ENCODE measurements around the gene RPL10. TPM values are rescaled to one million over a fixed set of nuclear protein-coding genes. Genes with fewer than 3 reads are reported as not detected.
A peak's percentile ranks its signal among the peaks of the same experiment; 100 is the strongest.

RPL10 gene
- total and polyA plus RNA-seq, 9 of the 15 experiments (the other 6 are each of a cell fraction or from before 2014, with no cell fraction given), result 3,774 to 7,600 (median 5,014) TPM

DNA sequence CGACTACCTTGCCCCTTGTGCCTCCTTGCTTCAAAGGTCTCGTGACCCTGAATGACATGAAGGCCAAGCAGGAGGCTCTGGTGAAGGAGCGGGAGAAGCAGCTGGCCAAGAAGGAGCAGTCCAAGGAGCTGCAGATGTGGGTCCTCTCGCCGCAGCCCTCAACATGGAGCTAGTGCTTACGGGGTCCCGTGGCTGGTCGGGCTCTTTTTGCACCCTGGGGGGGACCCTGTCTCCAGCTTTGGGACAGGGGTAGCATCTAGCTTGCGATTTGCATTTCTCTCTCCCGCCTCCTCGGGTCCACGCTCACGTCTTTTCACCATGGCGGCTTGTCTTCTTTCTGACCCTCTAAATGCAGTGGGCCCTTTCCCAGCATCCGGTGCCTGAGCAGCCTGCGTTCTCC is 47.6 kb downstream of the RPL10 start:
- ATAC-seq (no peak), FAIRE-seq (no peak), DNase-seq (ENCODE audit: extremely low read depth in 1 of 4, low spot score in 3 of 4) (no peak)
- ChIA-PET POLR2A (interaction anchor here (0.6 to 1.7 kb wide), 4 partner anchors 10 to 43 kb away, joined by 3 to 10 read pairs (median 3); partner anchors contain the start of gene PLXNA3), CTCF (ENCODE audit: low intra/inter-chr PET ratio) (no interaction called here)
- H3K27me3 ChIP-seq (ENCODE audit: control insufficient read depth in 2 of 2, insufficient read depth in 2 of 2, low read length in 2 of 2), result no peaks in the 10 kb centered on the region
- no peak overlapping the region for H3K27ac ChIP-seq (ENCODE audit: extremely low read depth, low read depth, low read length)
- no peak overlapping the region for H3K4me3 ChIP-seq
- no peak for TF ChIP-seq NR4A1 (CRISPR knock-in tag; IDR thresholded peaks at IDR 0.05)
- no peak for TF ChIP-seq NR4A1 (tag; IDR thresholded peaks at IDR 0.05)
- TF ChIP-seq RNF2 (IDR thresholded peaks at IDR 0.05), result no peak
- TF ChIP-seq PCBP2 (IDR thresholded peaks at IDR 0.05; ENCODE audit: low read depth, low read length, poor library complexity, severe bottlenecking), result no peak
- intact Hi-C loops (cut with micrococcal nuclease) (no loop called here), in situ Hi-C loops (cut with MboI) (no loop called here)
- H3K36me3 ChIP-seq (ENCODE audit: control insufficient read depth, insufficient read depth, low read length), result peaks cover 66% of the 10 kb centered on the region; the same call in 2 of the 3 replicates
- WGBS (ENCODE audit: insufficient coverage, low coverage, missing lambda C conversion rate), result 100% methylated on average over 8 of the region's 16 CpGs
- no peak overlapping the region for H3K4me2 ChIP-seq (ENCODE audit: insufficient read depth, low read length)
- H4K20me1 ChIP-seq (replicated peaks; ENCODE audit: control insufficient read depth, insufficient read depth, low read length), result no peaks in the 10 kb centered on the region
- BruUV-seq (replicated peaks), result no TSS peak
- H3K9ac ChIP-seq (ENCODE audit: insufficient read depth in 1 of 2, low read depth in 2 of 2, low read length in 2 of 2), result peak overlapping the region in 1 of 2 experiments; percentile 97; a peak in 2 of 4 replicates
- no peaks in the 10 kb centered on the region for H3K9me3 ChIP-seq (replicated peaks; ENCODE audit: control insufficient read depth, insufficient read depth, low read depth, low read length)
- H3K9me1 ChIP-seq (ENCODE audit: control insufficient read depth, insufficient read depth, low read length), result no peaks in the 10 kb centered on the region
- peaks cover 9 to 37% of the 10 kb centered on the region in 2 experiments; a peak in 4 of 5 replicates for H3K4me1 ChIP-seq (replicated peaks in 1 of 2; ENCODE audit: control insufficient read depth in 2 of 2, insufficient read depth in 2 of 2, low read length in 2 of 2)
- H2AFZ ChIP-seq (ENCODE audit: low read depth, low read length), result no peak overlapping the region
- peaks cover 18% of the 10 kb centered on the region for H3K79me2 ChIP-seq (ENCODE audit: control insufficient read depth, insufficient read depth, low read length)

DNA sequence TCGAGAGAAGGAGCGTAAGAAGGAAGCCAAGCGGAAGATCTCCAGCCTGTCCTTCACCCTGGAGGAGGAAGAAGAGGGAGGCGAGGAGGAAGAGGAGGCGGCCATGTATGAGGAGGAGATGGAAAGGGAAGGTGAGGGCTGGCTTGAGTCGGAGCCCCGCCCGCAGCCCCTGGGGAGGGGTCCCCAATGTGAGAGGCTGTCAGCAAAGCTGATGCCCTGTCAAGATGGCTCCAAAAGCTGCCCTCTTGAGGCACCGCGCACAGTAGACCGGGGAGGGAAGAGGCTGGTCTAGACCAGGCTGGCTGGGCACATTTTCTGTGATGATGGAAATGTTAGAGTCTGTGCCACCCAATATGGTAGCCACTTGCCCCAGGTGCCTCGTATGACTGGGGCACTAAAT is 48.3 kb downstream of the RPL10 start:
- ChIA-PET POLR2A (interaction anchor here (0.8 to 1.2 kb wide), 2 partner anchors 9 to 47 kb away, joined by 3 read pairs; no protein-coding TSS in a partner anchor), CTCF (ENCODE audit: low intra/inter-chr PET ratio) (no interaction called here)
- Histone ChIP-seq H3K79me2 (ENCODE audit: control insufficient read depth, insufficient read depth, low read length) (peaks cover 18% of the 10 kb centered on the region), H4K20me1 (replicated peaks; ENCODE audit: control insufficient read depth, insufficient read depth, low read length) (no peaks in the 10 kb centered on the region), H3K27me3 (ENCODE audit: control insufficient read depth in 2 of 2, insufficient read depth in 2 of 2, low read length in 2 of 2) (no peaks in the 10 kb centered on the region), H3K9ac (ENCODE audit: insufficient read depth in 1 of 2, low read depth in 2 of 2, low read length in 2 of 2) (no peak overlapping the region), H3K4me2 (ENCODE audit: insufficient read depth, low read length) (no peak overlapping the region), H3K9me3 (replicated peaks; ENCODE audit: control insufficient read depth, insufficient read depth, low read depth, low read length) (no peaks in the 10 kb centered on the region), H3K36me3 (ENCODE audit: control insufficient read depth, insufficient read depth, low read length) (peaks cover 67% of the 10 kb centered on the region; the same call in 2 of the 3 replicates), H3K9me1 (ENCODE audit: control insufficient read depth, insufficient read depth, low read length) (no peaks in the 10 kb centered on the region), H2AFZ (ENCODE audit: low read depth, low read length) (no peak overlapping the region), H3K27ac (ENCODE audit: extremely low read depth, low read depth, low read length) (no peak overlapping the region), H3K4me3 (no peak overlapping the region), H3K4me1 (replicated peaks in 1 of 2; ENCODE audit: control insufficient read depth in 2 of 2, insufficient read depth in 2 of 2, low read length in 2 of 2) (peaks cover 9 to 42% of the 10 kb centered on the region in 2 experiments; a peak in 4 of 5 replicates)
- no TSS peak for BruUV-seq (replicated peaks)
- 0 out of 2 replicates have a peak, but pooled peaks have one; percentile 28 for TF ChIP-seq POLR2G (IDR thresholded peaks at IDR 0.05; ENCODE audit: low read depth, low read length)
- TF ChIP-seq NFE2 (IDR thresholded peaks at IDR 0.05; ENCODE audit: low read depth), result no peak
- TF ChIP-seq SREBF1 (IDR thresholded peaks at IDR 0.05; ENCODE audit: borderline replicate concordance, low read depth, low read length), result no peak
- in situ Hi-C loops (cut with MboI) (no loop called here), intact Hi-C loops (cut with micrococcal nuclease) (no loop called here)
- DNase-seq (ENCODE audit: extremely low read depth in 1 of 4, low spot score in 3 of 4), result no peak
- FAIRE-seq, result no peak
- 100% methylated on average over 3 of the region's 12 CpGs for WGBS (ENCODE audit: insufficient coverage, low coverage, missing lambda C conversion rate)
- no peak for ATAC-seq

Measured in K562 (cell line).